Measurements from ENCODE around the gene PIEZO1. TPM values are rescaled to one million over a fixed set of nuclear protein-coding genes. Genes with fewer than 3 reads are reported as not detected.
A peak's percentile ranks its signal among the peaks of the same experiment; 100 is the strongest.

Gene PIEZO1
- total and polyA plus RNA-seq, 8 donors = 16.3 to 255 (median 31.8) TPM

- H3K27me3 ChIP-seq = peaks cover 0 to 3% (median 0%) of the 10 kb centered on the region in 4 donors
- no peaks in the 10 kb centered on the region for H3K9me3 ChIP-seq
- H3K4me1 ChIP-seq = no peaks in the 10 kb centered on the region
- no peak for TF ChIP-seq CTCF (IDR thresholded peaks at IDR 0.05)
- DNase-seq (no peak), FAIRE-seq (no peak), ATAC-seq (peak in 1 of 4 donors; percentile 21)
- intact Hi-C loops (cut with DNase I) = no loop called here
- WGBS, 2 donors = 39 to 44% methylated on average over 32 to 35 of the region's 35 CpGs
- H3K36me3 ChIP-seq = no peaks in the 10 kb centered on the region
- no peak overlapping the region for H3K4me3 ChIP-seq
- H3K27ac ChIP-seq = no peak overlapping the region
Observed at GRCh38 chr16:88793251-88793954, 8.4 kb upstream of the PIEZO1 start.

GRCh38 chr16:88792668-88793250 lies 7.7 kb upstream of the PIEZO1 start:
- H3K4me3 ChIP-seq = no peak overlapping the region
- no peak overlapping the region for H3K27ac ChIP-seq
- peak in 1 of 6 donors; percentile 69 for DNase-seq
- TF ChIP-seq CTCF (IDR thresholded peaks at IDR 0.05) = no peak
- FAIRE-seq = no peak
- intact Hi-C loops (cut with DNase I) = no loop called here
- no peak for ATAC-seq
- no peaks in the 10 kb centered on the region for H3K36me3 ChIP-seq
- WGBS, 2 donors = 55 to 62% methylated on average over 12 of the region's 12 CpGs
- H3K9me3 ChIP-seq = no peaks in the 10 kb centered on the region
- H3K4me1 ChIP-seq = no peaks in the 10 kb centered on the region
- H3K27me3 ChIP-seq = peaks cover 0 to 3% (median 0%) of the 10 kb centered on the region in 4 donors

GRCh38 chr16:88792078-88792550 lies 7.1 kb upstream of the PIEZO1 start:
- 62 to 76% methylated on average over 13 of the region's 13 CpGs for WGBS, 2 donors
- no peak overlapping the region for H3K4me3 ChIP-seq
- no peaks in the 10 kb centered on the region for H3K36me3 ChIP-seq
- no peaks in the 10 kb centered on the region for H3K4me1 ChIP-seq
- FAIRE-seq (no peak), DNase-seq (peak in 1 of 6 donors; percentile 64), ATAC-seq (no peak)
- no peak overlapping the region for H3K27ac ChIP-seq
- TF ChIP-seq CTCF (IDR thresholded peaks at IDR 0.05) = no peak
- intact Hi-C loops (cut with DNase I) = no loop called here
- H3K9me3 ChIP-seq = no peaks in the 10 kb centered on the region
- peaks cover 0 to 3% (median 0%) of the 10 kb centered on the region in 4 donors for H3K27me3 ChIP-seq

- DNase-seq (peak in 1 of 6 donors; percentile 58), FAIRE-seq (no peak), ATAC-seq (peak in 2 of 4 donors; percentile 50 to 73)
- no peak overlapping the region for H3K4me3 ChIP-seq
- H3K36me3 ChIP-seq = no peaks in the 10 kb centered on the region
- peaks cover 0 to 3% (median 0%) of the 10 kb centered on the region in 4 donors for H3K27me3 ChIP-seq
- intact Hi-C loops (cut with DNase I) = no loop called here
- H3K4me1 ChIP-seq = no peaks in the 10 kb centered on the region
- TF ChIP-seq CTCF (IDR thresholded peaks at IDR 0.05) = no peak
- H3K27ac ChIP-seq = peak overlapping the region in 1 of 4 donors; percentile 31
- H3K9me3 ChIP-seq = no peaks in the 10 kb centered on the region
- 27 to 32% methylated on average over 23 to 24 of the region's 24 CpGs for WGBS, 2 donors
Observed at GRCh38 chr16:88790312-88791211, 5.5 kb upstream of the PIEZO1 start.

Measured in pancreas (tissue), 10 donors.